Measurements from ENCODE around the gene TGM4.

DNA sequence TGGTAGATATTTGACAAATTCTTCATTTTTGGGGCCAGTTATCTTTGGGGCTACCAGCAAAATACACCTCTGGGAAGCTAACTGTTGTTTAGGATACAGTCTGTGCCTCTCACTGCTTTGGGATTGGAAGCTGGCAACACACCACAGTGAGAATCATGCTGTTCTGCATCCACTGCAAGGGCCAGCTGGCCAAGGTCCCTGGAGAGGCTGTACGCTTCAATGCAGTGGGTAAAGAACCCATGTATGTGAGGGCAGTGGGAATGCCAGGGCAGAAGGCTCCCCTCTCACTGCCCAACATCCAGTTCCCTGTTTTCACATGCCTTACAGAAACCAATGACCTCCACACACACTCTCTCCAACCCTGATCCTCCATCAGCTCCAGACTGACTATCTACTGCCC is 81.5 kb downstream of the TGM4 start:
- TF ChIP-seq, protein P1, sequence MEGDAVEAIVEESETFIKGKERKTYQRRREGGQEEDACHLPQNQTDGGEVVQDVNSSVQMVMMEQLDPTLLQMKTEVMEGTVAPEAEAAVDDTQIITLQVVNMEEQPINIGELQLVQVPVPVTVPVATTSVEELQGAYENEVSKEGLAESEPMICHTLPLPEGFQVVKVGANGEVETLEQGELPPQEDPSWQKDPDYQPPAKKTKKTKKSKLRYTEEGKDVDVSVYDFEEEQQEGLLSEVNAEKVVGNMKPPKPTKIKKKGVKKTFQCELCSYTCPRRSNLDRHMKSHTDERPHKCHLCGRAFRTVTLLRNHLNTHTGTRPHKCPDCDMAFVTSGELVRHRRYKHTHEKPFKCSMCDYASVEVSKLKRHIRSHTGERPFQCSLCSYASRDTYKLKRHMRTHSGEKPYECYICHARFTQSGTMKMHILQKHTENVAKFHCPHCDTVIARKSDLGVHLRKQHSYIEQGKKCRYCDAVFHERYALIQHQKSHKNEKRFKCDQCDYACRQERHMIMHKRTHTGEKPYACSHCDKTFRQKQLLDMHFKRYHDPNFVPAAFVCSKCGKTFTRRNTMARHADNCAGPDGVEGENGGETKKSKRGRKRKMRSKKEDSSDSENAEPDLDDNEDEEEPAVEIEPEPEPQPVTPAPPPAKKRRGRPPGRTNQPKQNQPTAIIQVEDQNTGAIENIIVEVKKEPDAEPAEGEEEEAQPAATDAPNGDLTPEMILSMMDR (IDR thresholded peaks at IDR 0.05) = no peak
- no peak for TF ChIP-seq POLR2A (IDR thresholded peaks at IDR 0.05)

Data from lower leg skin (tissue), 3 donors.